Loucy (cell line): ENCODE measurements around the gene CSPG4.

ENCODE experiments used
- H2AFZ ChIP-seq: fragments of 200-600 bp; sonication (generic); 2 replicates; pipeline ENCODE4 v1.6.0; 2016; ENCODE audit warnings: antibody characterized with exemption, mild to moderate bottlenecking, low read length, moderate library complexity
- H3F3A ChIP-seq: fragments of 200-600 bp; 2 replicates; pipeline ENCODE4 v1.6.0; 2016; ENCODE audit warnings: antibody characterized with exemption, low read depth, mild to moderate bottlenecking
- H3K27me3 ChIP-seq: fragments of 200-600 bp; sonication (generic); 2 replicates; pipeline ENCODE4 v1.6.1; 2014; ENCODE audit warnings: low read length, mild to moderate bottlenecking; ENCODE audit not compliant: insufficient read depth, poor library complexity, severe bottlenecking
- H3K36me3 ChIP-seq: fragments of 200-600 bp; sonication (generic); 2 replicates; pipeline ENCODE4 v1.6.1; 2016; ENCODE audit warnings: low read length; ENCODE audit not compliant: insufficient read depth
- H3K4me1 ChIP-seq: fragments of 200-600 bp; sonication (generic); 2 replicates; pipeline ENCODE4 v1.5.1; 2014; ENCODE audit warnings: low read length, mild to moderate bottlenecking; ENCODE audit not compliant: insufficient read depth, poor library complexity, severe bottlenecking
- H3K4me2 ChIP-seq: fragments of 200-600 bp; sonication (generic); 2 replicates; pipeline ENCODE4 v1.6.0; 2014; ENCODE audit warnings: antibody characterized with exemption, low read length, low read depth, mild to moderate bottlenecking; ENCODE audit not compliant: poor library complexity, severe bottlenecking
- H3K4me3 ChIP-seq: fragments of 200-600 bp; sonication (generic); 2 replicates; pipeline ENCODE4 v1.5.1; 2014; ENCODE audit warnings: low read length, mild to moderate bottlenecking, mixed read lengths; ENCODE audit not compliant: poor library complexity, severe bottlenecking
- H3K79me2 ChIP-seq: fragments of 200-600 bp; sonication (generic); 2 replicates; pipeline ENCODE4 v1.6.1; 2014; ENCODE audit warnings: low read length; ENCODE audit not compliant: insufficient read depth
- H3K9ac ChIP-seq: fragments of 200-600 bp; sonication (generic); 2 replicates; pipeline ENCODE4 v1.6.0; 2014; ENCODE audit warnings: mild to moderate bottlenecking, low read depth, low read length, moderate library complexity; ENCODE audit not compliant: poor library complexity, severe bottlenecking
- H3K9me2 ChIP-seq: fragments of 200-600 bp; sonication (generic); replicated peaks from 2 replicates; pipeline ENCODE4 v1.6.1; 2016; ENCODE audit warnings: low read depth, low read length, mixed read lengths
- H3K9me3 ChIP-seq: fragments of 200-600 bp; sonication (generic); 2 replicates; pipeline ENCODE4 v1.6.1; 2014; ENCODE audit warnings: mild to moderate bottlenecking, antibody characterized with exemption, low read length, low read depth; ENCODE audit not compliant: insufficient read depth
- H4K20me1 ChIP-seq: fragments of 200-600 bp; sonication (generic); 2 replicates; pipeline ENCODE4 v1.6.0; 2014; ENCODE audit warnings: antibody characterized with exemption, low read length, mild to moderate bottlenecking; ENCODE audit not compliant: insufficient read depth, poor library complexity, severe bottlenecking
- EZH2phosphoT487 ChIP-seq: fragments of 200-600 bp; IDR thresholded peaks from 2 replicates; pipeline ENCODE4 v1.6.1; 2018; ENCODE audit warnings: antibody characterized with exemption, mild to moderate bottlenecking, moderate library complexity, borderline replicate concordance
- TF ChIP-seq, protein P1 (sequence below): fragments of 200-600 bp; sonication (generic); conservative IDR thresholded peaks from 2 replicates; pipeline ENCODE4 v1.5.1; 2014; ENCODE audit warnings: mild to moderate bottlenecking, antibody characterized with exemption, low read length

CSPG4 gene

GRCh38 chr15:75651810-75652543 lies 60.7 kb downstream of the CSPG4 start:
- Histone ChIP-seq H3K9me2 (no peaks in the 10 kb centered on the region), H3K36me3 (no peaks in the 10 kb centered on the region), H3F3A (peaks cover 3% of the 10 kb centered on the region; the same call in 1 of the 2 replicates), H3K4me3 (peak overlapping the region; percentile 66), H2AFZ (no peak overlapping the region), H3K4me1 (peaks cover 42% of the 10 kb centered on the region), H3K9ac (peak overlapping the region; percentile 72), H3K27me3 (no peaks in the 10 kb centered on the region), H3K9me3 (no peaks in the 10 kb centered on the region), H3K4me2 (peak overlapping the region; percentile 81), H4K20me1 (no peaks in the 10 kb centered on the region), H3K79me2 (peaks cover 19% of the 10 kb centered on the region; the same call in 1 of the 2 replicates)
- no peak for TF ChIP-seq EZH2phosphoT487
- TF ChIP-seq, protein P1, sequence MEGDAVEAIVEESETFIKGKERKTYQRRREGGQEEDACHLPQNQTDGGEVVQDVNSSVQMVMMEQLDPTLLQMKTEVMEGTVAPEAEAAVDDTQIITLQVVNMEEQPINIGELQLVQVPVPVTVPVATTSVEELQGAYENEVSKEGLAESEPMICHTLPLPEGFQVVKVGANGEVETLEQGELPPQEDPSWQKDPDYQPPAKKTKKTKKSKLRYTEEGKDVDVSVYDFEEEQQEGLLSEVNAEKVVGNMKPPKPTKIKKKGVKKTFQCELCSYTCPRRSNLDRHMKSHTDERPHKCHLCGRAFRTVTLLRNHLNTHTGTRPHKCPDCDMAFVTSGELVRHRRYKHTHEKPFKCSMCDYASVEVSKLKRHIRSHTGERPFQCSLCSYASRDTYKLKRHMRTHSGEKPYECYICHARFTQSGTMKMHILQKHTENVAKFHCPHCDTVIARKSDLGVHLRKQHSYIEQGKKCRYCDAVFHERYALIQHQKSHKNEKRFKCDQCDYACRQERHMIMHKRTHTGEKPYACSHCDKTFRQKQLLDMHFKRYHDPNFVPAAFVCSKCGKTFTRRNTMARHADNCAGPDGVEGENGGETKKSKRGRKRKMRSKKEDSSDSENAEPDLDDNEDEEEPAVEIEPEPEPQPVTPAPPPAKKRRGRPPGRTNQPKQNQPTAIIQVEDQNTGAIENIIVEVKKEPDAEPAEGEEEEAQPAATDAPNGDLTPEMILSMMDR: no peak

DNA sequence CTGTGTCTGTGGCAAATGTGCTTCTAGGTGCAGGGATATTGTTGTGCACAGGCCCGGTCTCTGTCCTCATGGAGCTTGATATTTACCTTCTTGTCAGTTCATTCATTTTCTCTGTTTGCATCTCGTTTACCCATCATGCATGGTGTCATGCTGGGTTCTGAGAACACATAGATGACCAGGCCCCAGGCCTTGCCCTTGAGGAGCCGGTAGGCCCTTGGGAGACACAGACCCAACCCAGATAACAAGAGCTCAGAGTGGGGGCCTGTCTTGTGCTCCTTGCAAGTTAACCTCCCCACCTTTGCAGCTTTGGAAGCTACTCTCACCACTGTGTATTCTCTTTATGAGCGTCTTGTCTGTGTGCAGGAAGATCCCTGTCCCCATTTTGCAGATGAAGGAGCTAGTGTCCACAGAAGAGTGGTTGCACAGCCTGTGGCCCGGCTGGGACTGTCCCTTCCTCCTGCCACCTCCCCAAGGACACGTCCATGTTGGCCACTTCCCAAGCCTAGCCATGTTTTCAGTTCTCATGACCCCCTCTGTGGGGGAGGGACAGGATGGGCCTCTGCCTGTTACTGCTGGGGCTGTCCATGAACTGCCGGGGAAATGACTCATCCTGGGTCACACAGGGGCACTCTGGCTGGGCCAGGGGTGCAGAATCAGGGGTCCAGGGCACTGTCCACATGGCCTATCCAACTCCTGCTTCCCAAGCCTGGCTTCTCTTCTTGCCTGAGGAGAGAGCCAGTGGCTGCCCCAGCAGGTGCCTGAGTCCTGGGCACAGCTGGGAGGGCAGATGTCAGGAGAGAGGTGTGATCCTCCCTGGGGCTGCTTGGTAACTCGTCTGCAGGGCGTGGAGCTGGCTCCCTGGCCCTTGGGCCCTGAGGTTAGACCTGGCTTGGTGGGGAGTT lies 61.5 kb downstream of the CSPG4 start:
- no peak overlapping the region for H2AFZ ChIP-seq
- H3K9ac ChIP-seq: peak overlapping the region; percentile 72
- H3K4me3 ChIP-seq: peak overlapping the region; percentile 66
- TF ChIP-seq, protein P1: no peak
- no peak for TF ChIP-seq EZH2phosphoT487
- peaks cover 50% of the 10 kb centered on the region for H3K4me1 ChIP-seq
- H3F3A ChIP-seq: peaks cover 3% of the 10 kb centered on the region; the same call in 1 of the 2 replicates
- H3K4me2 ChIP-seq: peak overlapping the region; percentile 81
- H4K20me1 ChIP-seq: no peaks in the 10 kb centered on the region
- H3K27me3 ChIP-seq: no peaks in the 10 kb centered on the region
- H3K9me3 ChIP-seq: no peaks in the 10 kb centered on the region
- H3K36me3 ChIP-seq: no peaks in the 10 kb centered on the region
- H3K79me2 ChIP-seq: peaks cover 19% of the 10 kb centered on the region; the same call in 1 of the 2 replicates
- no peaks in the 10 kb centered on the region for H3K9me2 ChIP-seq

- no peaks in the 10 kb centered on the region for H3K9me2 ChIP-seq
- H3K4me2 ChIP-seq: peak overlapping the region; percentile 81
- no peak overlapping the region for H3K4me3 ChIP-seq
- peaks cover 3% of the 10 kb centered on the region; the same call in 1 of the 2 replicates for H3F3A ChIP-seq
- no peaks in the 10 kb centered on the region for H3K36me3 ChIP-seq
- H3K79me2 ChIP-seq: peaks cover 19% of the 10 kb centered on the region; the same call in 1 of the 2 replicates
- TF ChIP-seq EZH2phosphoT487: no peak
- TF ChIP-seq, protein P1: no peak
- no peaks in the 10 kb centered on the region for H3K9me3 ChIP-seq
- no peaks in the 10 kb centered on the region for H4K20me1 ChIP-seq
- no peaks in the 10 kb centered on the region for H3K27me3 ChIP-seq
- H3K4me1 ChIP-seq: peaks cover 50% of the 10 kb centered on the region
- H3K9ac ChIP-seq: no peak overlapping the region
- no peak overlapping the region for H2AFZ ChIP-seq
These were observed 62.8 kb downstream of the CSPG4 start for GRCh38 chr15:75649848-75650247.
